HG02852 (cell line): Measurements from ENCODE around the gene RABGAP1.

Source experiments
- ATAC-seq: cut with Tn5 transposase; IDR thresholded peaks from one replicate; pipeline ENCODE4 v1.9.1; 2021; ENCODE audit warnings: mild to moderate bottlenecking, moderate library complexity; ENCODE audit not compliant: unreplicated experiment

The RABGAP1 gene

GRCh38 chr9:123007269-123007668, 66.4 kb downstream of the RABGAP1 start:
- ATAC-seq: no peak

- no peak for ATAC-seq
Observed at GRCh38 chr9:123008909-123009308, 68.1 kb downstream of the RABGAP1 start.

- no peak for ATAC-seq
Observed at GRCh38 chr9:123011380-123011779, 70.6 kb downstream of the RABGAP1 start.

GRCh38 chr9:123011878-123012528, 71.2 kb downstream of the RABGAP1 start:
- no peak for ATAC-seq

- no peak for ATAC-seq
Observed at GRCh38 chr9:123016631-123017030, 75.8 kb downstream of the RABGAP1 start.

- ATAC-seq: no peak
Observed at GRCh38 chr9:123020796-123021195, 80.0 kb downstream of the RABGAP1 start.

- ATAC-seq: no peak
Observed at GRCh38 chr9:123026425-123026824, 85.6 kb downstream of the RABGAP1 start.

GRCh38 chr9:123027517-123027916, 86.7 kb downstream of the RABGAP1 start:
- no peak for ATAC-seq

GRCh38 chr9:123028136-123028535, 87.3 kb downstream of the RABGAP1 start:
- ATAC-seq: no peak

- no peak for ATAC-seq
Observed at GRCh38 chr9:123028973-123029372, 88.2 kb downstream of the RABGAP1 start.

- no peak for ATAC-seq
Observed at GRCh38 chr9:123031963-123032362, 91.1 kb downstream of the RABGAP1 start.

GRCh38 chr9:123033352-123033751, 92.5 kb downstream of the RABGAP1 start, which contains the start of gene GPR21:
GPR21 (plus strand) TSS chr9:123033667; CDS start chr9:123034567, 900 bp downstream.
- ATAC-seq: no peak

- ATAC-seq: no peak
Observed at GRCh38 chr9:123033864-123034601, 93.2 kb downstream of the RABGAP1 start.

GRCh38 chr9:123034881-123035510, 94.2 kb downstream of the RABGAP1 start:
- ATAC-seq: no peak

GRCh38 chr9:123035791-123036190, 95.0 kb downstream of the RABGAP1 start:
- ATAC-seq: no peak

- no peak for ATAC-seq
Observed at GRCh38 chr9:123036893-123037545, 96.2 kb downstream of the RABGAP1 start.

- no peak for ATAC-seq
Observed at GRCh38 chr9:123039617-123040219, 98.9 kb downstream of the RABGAP1 start.

- no peak for ATAC-seq
Observed at GRCh38 chr9:123040801-123041200, 100.0 kb downstream of the RABGAP1 start.

GRCh38 chr9:123041489-123041888, 100.7 kb downstream of the RABGAP1 start:
- no peak for ATAC-seq

GRCh38 chr9:123043081-123043939, 102.5 kb downstream of the RABGAP1 start:
- no peak for ATAC-seq
